Sigmoid colon (tissue), 4 donors: ENCODE measurements around the gene MFRP.

ENCODE experiments used
- CTCF ChIP-seq, 4 experiments: fragments of 450-650 bp in 3 of 4; fragments of 200-600 bp in 1 of 4; IDR thresholded peaks; one replicate each; pipeline ENCODE4 v1.5.1; 2016 to 2019; ENCODE audit warnings: antibody characterized with exemption in 4 of 4, mild to moderate bottlenecking in 3 of 4, moderate library complexity in 2 of 4
- EP300 ChIP-seq, 4 donors: sonication (generic); formaldehyde crosslinking; IDR thresholded peaks; one replicate each; pipeline ENCODE4 v1.6.1; 2017; ENCODE audit warnings: antibody characterized with exemption in 4 of 4
- POLR2A ChIP-seq, 2 donors: fragments of 450-650 bp; IDR thresholded peaks; one replicate each; pipeline ENCODE4 v1.6.1; 2016; ENCODE audit warnings: antibody characterized with exemption in 2 of 2, mild to moderate bottlenecking in 2 of 2, moderate library complexity in 2 of 2
- POLR2AphosphoS5 ChIP-seq, 4 donors: sonication (generic); formaldehyde crosslinking; IDR thresholded peaks; one replicate each; pipeline ENCODE4 v1.6.1; 2017; ENCODE audit warnings: antibody characterized with exemption in 4 of 4

GRCh38 chr11:119342362-119343130 lies 4.0 kb downstream of the MFRP start:
- no peak for TF ChIP-seq CTCF (IDR thresholded peaks at IDR 0.05)
- TF ChIP-seq POLR2A (IDR thresholded peaks at IDR 0.05): no peak
- TF ChIP-seq EP300 (IDR thresholded peaks at IDR 0.05): no peak
- TF ChIP-seq POLR2AphosphoS5 (IDR thresholded peaks at IDR 0.05): no peak
